GM19238 (cell line): Measurements from ENCODE around the gene AGAP1.

ENCODE experiments used
- DNase-seq: peaks from one replicate; pipeline ENCODE4 v3.0.0; 2011; ENCODE audit warnings: low spot score; ENCODE audit not compliant: insufficient read length

The AGAP1 gene

GRCh38 chr2:235981631-235982030 lies 487.8 kb downstream of the AGAP1 start:
- DNase-seq = no peak

- no peak for DNase-seq
Observed at GRCh38 chr2:235983016-235983415, 489.2 kb downstream of the AGAP1 start.

- no peak for DNase-seq
Observed at GRCh38 chr2:235984552-235984951, 490.7 kb downstream of the AGAP1 start.

GRCh38 chr2:235986361-235986760 lies 492.5 kb downstream of the AGAP1 start:
- no peak for DNase-seq

- no peak for DNase-seq
Observed at GRCh38 chr2:235988271-235989015, 494.6 kb downstream of the AGAP1 start.

- DNase-seq = no peak
Observed at GRCh38 chr2:235989591-235989990, 495.7 kb downstream of the AGAP1 start.

GRCh38 chr2:235990344-235990743 lies 496.5 kb downstream of the AGAP1 start:
- DNase-seq = no peak

GRCh38 chr2:235992024-235992423 lies 498.2 kb downstream of the AGAP1 start:
- no peak for DNase-seq

GRCh38 chr2:235996419-235996818 lies 502.6 kb downstream of the AGAP1 start:
- no peak for DNase-seq

- DNase-seq = no peak
Observed at GRCh38 chr2:235999011-235999410, 505.2 kb downstream of the AGAP1 start.

GRCh38 chr2:236001166-236001828 lies 507.5 kb downstream of the AGAP1 start:
- no peak for DNase-seq

GRCh38 chr2:236001854-236002253 lies 508.0 kb downstream of the AGAP1 start:
- DNase-seq = no peak

- no peak for DNase-seq
Observed at GRCh38 chr2:236008006-236008405, 514.2 kb downstream of the AGAP1 start.

- DNase-seq = no peak
Observed at GRCh38 chr2:236008857-236009256, 515.0 kb downstream of the AGAP1 start.

GRCh38 chr2:236010920-236011685 lies 517.3 kb downstream of the AGAP1 start:
- DNase-seq = no peak

GRCh38 chr2:236012155-236012554 lies 518.3 kb downstream of the AGAP1 start:
- no peak for DNase-seq

- DNase-seq = no peak
Observed at GRCh38 chr2:236014408-236015131, 520.7 kb downstream of the AGAP1 start.

GRCh38 chr2:236015171-236015570 lies 521.3 kb downstream of the AGAP1 start:
- DNase-seq = no peak

GRCh38 chr2:236016496-236016895 lies 522.7 kb downstream of the AGAP1 start:
- no peak for DNase-seq

GRCh38 chr2:236017446-236017845 lies 523.6 kb downstream of the AGAP1 start:
- no peak for DNase-seq

- DNase-seq = no peak
Observed at GRCh38 chr2:236019434-236019833, 525.6 kb downstream of the AGAP1 start.
